ENCODE data around the gene RTN4R. TPM values are rescaled to one million over a fixed set of nuclear protein-coding genes. Genes with fewer than 3 reads are reported as not detected.

Gene RTN4R
- total and polyA plus RNA-seq, 5 experiments from 2014 or later: 4.3 to 5.6 (median 5.0) TPM

DNA sequence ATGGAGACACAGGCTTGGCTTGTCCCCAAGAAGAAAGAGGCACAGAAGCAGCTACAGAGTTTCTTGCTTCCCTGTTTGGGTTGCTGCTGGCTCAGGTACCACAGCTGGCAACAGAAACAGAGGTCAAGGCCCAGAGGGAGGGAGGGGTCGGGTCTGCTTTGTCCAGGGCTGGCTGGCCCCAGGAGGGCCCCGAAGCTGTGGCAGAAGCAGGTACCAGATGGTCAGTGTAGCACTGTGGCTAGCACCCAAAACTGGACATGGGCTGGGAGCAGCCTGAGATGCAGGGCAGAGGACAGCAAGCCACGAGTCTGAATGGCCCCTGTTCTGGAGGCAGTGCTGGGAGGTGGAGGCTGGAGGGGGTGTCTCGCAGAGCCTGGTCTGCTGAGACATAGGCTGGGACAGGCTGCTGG is 65.0 kb downstream of the RTN4R start:
- POLR2A ChIA-PET: no interaction called here
- H3K9me3 Mint-ChIP-seq: no peaks in the 10 kb centered on the region
- no peak for ATAC-seq
- H3K4me1 Mint-ChIP-seq: peaks cover 22 to 25% (median 24%) of the 10 kb centered on the region in 4 donors
- no peaks in the 10 kb centered on the region for H3K36me3 Mint-ChIP-seq
- H3K27me3 Mint-ChIP-seq: no peaks in the 10 kb centered on the region
- H3K27ac Mint-ChIP-seq: peak overlapping the region in 3 of 10 donors; percentile 70 to 84 (median 70)
- DNase-seq: no peak
- H3K4me3 Mint-ChIP-seq: peak overlapping the region in 1 of 10 donors; percentile 54

DNA sequence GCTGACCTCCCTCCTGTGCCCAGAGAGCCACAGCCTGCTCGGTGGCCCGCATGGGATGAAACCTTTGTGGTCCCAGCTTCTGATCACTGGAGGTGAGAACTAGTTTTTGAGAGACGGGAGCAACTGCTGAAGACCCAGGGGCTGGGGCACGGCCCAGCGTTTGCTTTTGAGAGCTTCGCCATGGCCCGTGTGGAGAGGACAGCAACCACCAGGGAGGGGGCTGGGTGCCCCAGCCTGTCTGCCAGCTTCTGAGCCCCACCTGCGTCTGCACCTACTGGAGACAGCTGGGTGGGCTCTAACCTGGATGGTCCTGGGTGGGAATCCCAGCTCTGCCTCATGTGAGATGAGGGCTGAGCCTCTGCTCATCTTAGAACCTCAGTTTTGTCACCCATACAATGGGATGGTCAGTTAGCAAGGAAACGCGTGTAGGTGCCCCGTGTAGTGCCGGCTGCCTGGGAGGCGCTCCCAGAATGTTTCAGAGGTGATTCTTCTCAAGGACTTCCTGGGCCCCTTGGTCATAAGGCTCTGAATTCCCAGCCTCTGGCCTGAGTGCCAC is 66.2 kb downstream of the RTN4R start:
- Mint-ChIP-seq H3K36me3 (no peaks in the 10 kb centered on the region), H3K4me3 (no peak overlapping the region), H3K9me3 (no peaks in the 10 kb centered on the region), H3K27ac (peak overlapping the region in 3 of 10 donors; percentile 51 to 65 (median 53)), H3K4me1 (peaks cover 11 to 19% (median 13%) of the 10 kb centered on the region in 4 donors), H3K27me3 (no peaks in the 10 kb centered on the region)
- no peak for DNase-seq
- POLR2A ChIA-PET: no interaction called here
- no peak for ATAC-seq

DNA sequence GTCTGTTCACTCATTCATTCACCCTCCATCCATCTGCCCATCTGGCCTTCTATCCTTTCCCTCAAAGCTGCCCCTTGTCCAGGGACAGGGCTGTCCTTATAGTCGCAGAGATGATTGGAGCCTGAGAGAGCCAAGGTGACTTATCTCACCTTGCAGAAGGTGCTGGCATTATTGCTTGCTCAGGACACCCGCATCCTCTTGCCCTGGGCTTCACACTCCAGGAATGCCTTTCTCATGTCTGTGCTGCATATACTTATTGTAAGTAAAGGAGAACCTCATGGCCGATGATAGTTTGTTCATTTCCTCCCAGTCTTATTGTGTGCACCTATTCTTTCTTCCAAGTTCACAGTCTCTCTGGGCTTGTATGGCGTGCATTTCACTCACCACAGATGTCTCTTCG is 68.2 kb downstream of the RTN4R start:
- peaks cover 0 to 10% (median 0%) of the 10 kb centered on the region in 4 donors for H3K4me1 Mint-ChIP-seq
- ATAC-seq (no peak), DNase-seq (no peak)
- no peaks in the 10 kb centered on the region for H3K9me3 Mint-ChIP-seq
- no peak overlapping the region for H3K4me3 Mint-ChIP-seq
- POLR2A ChIA-PET: no interaction called here
- H3K27me3 Mint-ChIP-seq: no peaks in the 10 kb centered on the region
- H3K27ac Mint-ChIP-seq: no peak overlapping the region
- no peaks in the 10 kb centered on the region for H3K36me3 Mint-ChIP-seq

DNA sequence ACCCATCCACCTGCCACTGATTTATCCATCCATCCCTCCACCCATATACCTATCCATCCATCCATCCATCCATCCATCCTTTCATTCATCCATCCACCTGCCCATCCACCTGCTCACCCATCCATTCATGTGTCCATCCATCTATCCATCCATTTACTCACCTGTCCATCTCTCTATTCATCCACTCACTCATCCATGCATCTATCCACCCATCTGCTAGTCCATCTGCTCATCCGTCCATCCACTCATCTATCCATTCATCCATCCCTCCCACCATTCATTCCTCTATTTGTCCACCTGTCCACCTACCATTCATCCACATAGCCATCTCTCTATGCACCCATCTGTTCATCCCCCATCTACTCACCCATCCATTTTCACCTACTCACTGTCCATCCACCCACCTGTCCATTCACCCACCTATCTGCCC is 68.7 kb downstream of the RTN4R start:
- ATAC-seq (no peak), DNase-seq (no peak)
- no peak overlapping the region for H3K4me3 Mint-ChIP-seq
- H3K27me3 Mint-ChIP-seq: no peaks in the 10 kb centered on the region
- H3K36me3 Mint-ChIP-seq: no peaks in the 10 kb centered on the region
- H3K27ac Mint-ChIP-seq: no peak overlapping the region
- POLR2A ChIA-PET: no interaction called here
- H3K4me1 Mint-ChIP-seq: peaks cover 0 to 10% (median 0%) of the 10 kb centered on the region in 4 donors
- H3K9me3 Mint-ChIP-seq: no peaks in the 10 kb centered on the region

DNA sequence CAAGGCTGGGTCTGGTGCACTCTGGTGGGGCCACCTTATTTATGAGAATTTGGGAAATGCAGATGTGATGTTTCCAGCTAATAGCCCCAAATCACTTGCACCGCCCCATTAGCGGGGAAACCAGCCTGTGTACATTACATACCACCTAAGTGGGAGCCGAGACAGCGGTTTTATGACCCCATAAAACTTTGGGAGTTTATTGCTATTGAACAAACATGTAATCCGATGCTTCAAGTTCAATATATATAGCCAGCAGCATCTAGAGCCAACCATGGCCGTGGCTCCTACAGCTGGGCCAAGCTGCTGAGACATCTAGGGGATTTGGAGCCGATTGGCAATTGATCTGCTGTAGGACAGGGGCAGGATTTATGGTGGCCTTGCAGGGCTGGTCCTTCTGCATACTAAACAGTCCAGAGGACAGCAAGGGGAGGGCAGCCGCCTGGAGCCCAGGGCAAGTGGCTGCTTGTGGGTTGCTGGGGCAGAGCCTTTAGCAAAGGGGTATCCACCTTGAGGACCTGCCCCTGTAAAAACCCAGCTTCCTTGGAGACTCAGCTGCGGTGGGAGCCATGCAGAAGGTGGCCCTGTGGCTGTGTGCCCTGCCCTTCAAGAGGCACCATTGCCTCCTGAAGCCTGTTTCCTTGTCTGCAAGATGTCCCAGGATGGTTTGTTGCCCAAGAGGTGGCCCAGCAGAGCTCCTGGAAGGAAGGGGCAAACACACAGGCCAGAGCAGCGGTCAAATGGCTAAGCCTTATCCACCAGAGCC is 69.4 kb downstream of the RTN4R start:
- DNase-seq: no peak
- Mint-ChIP-seq H3K27me3 (no peaks in the 10 kb centered on the region), H3K9me3 (no peaks in the 10 kb centered on the region), H3K36me3 (no peaks in the 10 kb centered on the region), H3K4me1 (peaks cover 0 to 10% (median 0%) of the 10 kb centered on the region in 4 donors), H3K27ac (peak overlapping the region in 1 of 10 donors; percentile 17), H3K4me3 (no peak overlapping the region)
- ATAC-seq: no peak
- POLR2A ChIA-PET: no interaction called here

DNA sequence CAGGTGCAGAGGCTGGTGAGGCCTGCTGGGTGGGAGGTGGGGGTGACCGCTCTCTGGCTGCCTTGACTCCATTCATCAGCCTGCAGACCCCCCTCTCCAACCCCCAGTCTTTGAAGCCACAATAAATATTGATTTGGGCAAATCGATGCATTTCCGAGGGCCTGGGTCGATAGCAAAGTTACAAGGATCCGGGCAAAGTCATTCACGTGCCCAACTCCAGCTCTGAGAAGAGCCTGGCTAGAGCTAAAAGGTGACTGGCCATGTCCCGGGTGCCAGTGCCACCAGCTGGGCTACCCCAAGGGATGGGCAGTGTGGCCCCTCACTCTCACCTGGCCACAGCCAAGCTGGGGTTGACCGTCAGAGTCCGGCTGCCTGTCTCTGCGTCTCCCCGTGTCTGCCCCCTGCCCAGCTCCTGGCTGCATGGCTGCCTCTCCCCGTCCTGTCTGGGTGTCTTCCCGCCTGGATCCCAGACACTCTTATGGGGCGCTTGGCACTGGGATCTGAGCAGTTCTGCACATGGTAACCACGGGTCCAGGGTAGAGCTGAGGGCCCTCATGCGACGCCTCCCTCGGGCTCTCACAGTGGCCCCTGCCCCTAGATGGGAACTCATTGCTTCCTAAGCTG is 70.6 kb downstream of the RTN4R start:
- Mint-ChIP-seq H3K27me3 (no peaks in the 10 kb centered on the region), H3K9me3 (no peaks in the 10 kb centered on the region), H3K36me3 (no peaks in the 10 kb centered on the region), H3K4me3 (no peak overlapping the region), H3K27ac (peak overlapping the region in 2 of 10 donors; percentile 48 to 68), H3K4me1 (peaks cover 0 to 7% (median 0%) of the 10 kb centered on the region in 4 donors)
- DNase-seq (no peak), ATAC-seq (no peak)
- POLR2A ChIA-PET: no interaction called here

DNA sequence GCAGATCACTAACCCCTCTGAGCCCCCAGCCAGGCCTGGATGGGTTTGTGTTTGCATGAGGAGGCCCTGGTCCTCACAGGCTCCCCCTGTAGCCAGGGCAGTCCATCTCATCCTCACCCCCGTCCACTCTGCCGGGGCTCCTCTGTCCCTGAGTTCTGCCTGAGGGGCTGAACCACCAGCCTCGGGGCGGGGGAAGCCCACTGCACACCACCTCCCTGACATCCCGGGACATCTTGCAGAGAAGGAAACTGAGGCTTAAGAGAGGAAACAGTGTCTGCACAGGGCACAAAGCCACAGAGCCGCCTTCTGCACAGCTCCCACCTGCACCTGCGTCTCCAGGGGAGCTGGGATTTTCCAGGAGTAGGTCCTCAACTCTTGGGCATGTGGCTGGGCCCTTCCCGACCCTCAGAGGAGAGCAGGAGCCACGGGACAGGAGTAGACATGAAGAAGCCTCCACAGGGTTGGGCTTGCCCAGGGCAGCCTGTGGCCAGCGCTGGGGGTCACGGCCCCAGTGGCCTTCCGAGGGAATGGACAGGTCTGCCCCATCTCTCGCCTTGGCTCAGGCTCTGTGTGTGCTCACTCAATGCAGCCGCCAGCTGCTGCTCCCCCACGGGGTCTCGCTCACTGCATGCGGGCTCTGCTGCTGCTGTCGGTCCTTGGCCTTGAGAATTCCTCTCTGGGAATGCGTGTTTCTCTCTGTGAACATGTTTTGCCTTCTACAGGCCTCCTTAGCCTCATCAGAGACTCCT is 71.8 kb downstream of the RTN4R start:
- Mint-ChIP-seq H3K27me3 (no peaks in the 10 kb centered on the region), H3K4me3 (no peak overlapping the region), H3K36me3 (no peaks in the 10 kb centered on the region), H3K9me3 (no peaks in the 10 kb centered on the region), H3K4me1 (peaks cover 0 to 5% (median 0%) of the 10 kb centered on the region in 4 donors), H3K27ac (no peak overlapping the region)
- POLR2A ChIA-PET: interaction anchor here (0.5 kb wide), 1 partner anchor 266 kb away, joined by 3 read pairs; no protein-coding TSS in a partner anchor
- no peak for DNase-seq
- ATAC-seq: no peak

DNA sequence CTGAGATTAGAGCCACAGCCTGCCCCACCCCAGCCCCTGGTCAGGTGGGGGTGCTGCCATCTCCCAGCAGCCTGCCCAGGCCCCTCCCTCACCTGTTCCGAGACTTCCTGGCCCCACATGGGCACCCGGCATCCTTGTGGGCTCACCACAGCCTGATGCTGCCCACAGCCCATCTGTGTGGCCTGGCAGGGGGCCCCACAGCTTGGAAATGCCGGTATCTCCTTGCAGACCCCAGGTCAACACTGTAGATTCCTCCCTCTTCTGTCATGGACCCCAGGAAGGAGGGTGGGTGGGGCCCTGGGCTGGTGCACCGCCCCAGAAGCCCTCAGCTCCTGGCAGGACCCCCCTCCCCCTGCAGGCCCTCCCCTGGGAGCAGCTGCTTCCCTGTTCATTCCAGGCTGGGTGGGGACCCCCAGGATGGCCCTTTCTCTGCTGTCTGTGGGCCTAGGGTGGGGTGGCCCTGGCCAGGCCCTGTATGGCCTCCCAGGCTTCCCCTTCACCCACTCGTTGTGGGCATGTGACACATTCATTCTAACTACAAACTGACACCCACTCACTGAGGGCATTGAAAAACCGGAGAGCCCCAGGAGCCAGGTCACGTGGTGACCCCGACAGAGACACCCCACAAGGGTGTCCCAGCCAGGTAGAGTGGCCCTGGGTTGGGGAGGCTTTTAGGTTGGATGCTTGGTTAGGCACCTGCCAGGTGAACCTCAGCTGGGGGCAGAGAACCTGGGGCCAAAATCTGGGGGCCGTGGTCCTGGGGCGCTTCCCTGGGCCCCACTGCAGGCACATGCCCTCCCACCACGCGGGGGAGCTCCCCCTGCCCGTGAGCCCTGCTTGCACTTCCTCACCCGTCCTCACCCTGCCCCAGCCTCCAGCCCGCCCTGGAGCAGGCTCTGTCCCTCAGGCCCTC is 73.2 kb downstream of the RTN4R start:
- H3K4me1 Mint-ChIP-seq: peaks cover 0 to 5% (median 1%) of the 10 kb centered on the region in 4 donors
- no peak overlapping the region for H3K4me3 Mint-ChIP-seq
- no peaks in the 10 kb centered on the region for H3K36me3 Mint-ChIP-seq
- DNase-seq: no peak
- H3K27ac Mint-ChIP-seq: no peak overlapping the region
- no peaks in the 10 kb centered on the region for H3K9me3 Mint-ChIP-seq
- H3K27me3 Mint-ChIP-seq: no peaks in the 10 kb centered on the region
- peak in 1 of 2 donors; percentile 60 for ATAC-seq
- POLR2A ChIA-PET: no interaction called here

DNA sequence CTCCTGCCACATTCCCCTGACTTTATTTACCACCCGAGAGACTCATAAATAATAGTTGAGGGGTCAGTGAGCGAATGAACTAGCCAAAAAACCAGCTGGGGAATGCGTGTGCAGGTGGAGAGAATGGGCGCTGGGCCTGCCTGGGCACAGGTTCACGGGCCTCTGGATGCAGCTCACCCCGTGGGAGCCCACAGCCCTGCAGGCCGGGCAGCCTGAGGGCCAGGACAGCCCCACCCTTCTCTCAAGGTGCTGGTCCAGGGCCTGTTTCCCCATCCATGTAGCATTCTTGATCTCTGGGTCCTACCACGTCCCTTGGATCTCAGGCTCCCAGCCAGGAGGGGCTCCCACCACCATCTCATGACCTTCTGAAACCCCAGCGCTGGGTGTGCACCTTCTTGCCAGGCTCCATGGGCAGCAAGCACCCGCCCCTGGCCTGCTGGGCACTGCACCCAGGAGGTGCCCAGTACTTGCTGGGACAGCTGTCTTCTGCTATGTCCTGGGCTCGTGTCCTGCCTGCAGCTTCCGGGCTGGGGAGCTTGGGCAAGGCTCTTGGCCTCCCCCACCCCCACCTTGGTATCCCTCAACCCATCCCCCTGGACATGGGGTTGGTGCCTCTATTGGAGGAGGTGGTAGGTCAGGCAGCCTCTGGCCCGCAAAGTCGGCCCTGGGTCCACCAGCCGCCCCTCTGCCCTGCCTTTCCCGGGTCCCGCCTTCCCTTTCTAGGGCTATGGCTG is 74.2 kb downstream of the RTN4R start:
- POLR2A ChIA-PET: no interaction called here
- H3K4me3 Mint-ChIP-seq: no peak overlapping the region
- H3K27ac Mint-ChIP-seq: no peak overlapping the region
- ATAC-seq: no peak
- no peaks in the 10 kb centered on the region for H3K27me3 Mint-ChIP-seq
- H3K4me1 Mint-ChIP-seq: peaks cover 0 to 6% (median 2%) of the 10 kb centered on the region in 4 donors
- no peaks in the 10 kb centered on the region for H3K36me3 Mint-ChIP-seq
- no peak for DNase-seq
- H3K9me3 Mint-ChIP-seq: no peaks in the 10 kb centered on the region

DNA sequence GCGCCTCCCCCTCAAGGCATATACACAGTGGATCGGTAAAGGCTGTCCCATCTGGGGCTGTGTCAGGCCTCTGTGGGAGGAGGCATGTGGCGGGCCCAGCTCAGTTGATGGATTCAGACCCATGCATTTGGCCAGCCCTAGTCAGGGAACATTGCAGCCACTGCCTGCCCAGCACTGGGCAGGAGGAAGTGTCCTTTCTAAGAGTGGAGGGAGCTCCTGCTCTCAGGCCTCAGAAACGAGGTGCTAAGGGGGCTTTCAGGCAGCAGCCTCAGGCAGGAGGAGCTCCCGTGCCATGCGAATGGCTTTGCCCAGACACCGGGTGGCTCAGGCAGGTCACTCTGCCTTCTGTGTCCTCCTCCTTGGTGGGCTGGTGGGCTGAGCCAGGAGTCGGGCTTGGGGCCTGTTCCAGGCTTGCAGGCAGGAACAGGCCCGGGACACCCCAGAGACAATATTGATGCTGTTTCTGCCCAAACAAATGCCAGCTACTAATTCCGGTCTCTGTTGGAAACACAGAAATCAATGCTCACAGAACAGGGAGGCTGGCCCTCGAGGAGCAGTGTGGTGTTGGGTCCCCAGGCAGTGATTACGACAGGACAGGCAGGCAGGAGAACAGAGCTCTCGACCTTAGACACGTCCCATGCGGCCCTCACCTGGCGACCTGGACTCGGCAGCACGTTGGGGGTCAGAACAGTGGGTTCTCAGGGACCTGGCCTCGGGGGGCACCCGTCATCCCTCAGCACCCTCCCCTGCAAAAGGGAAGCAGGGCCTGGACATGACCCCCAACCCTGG is 75.0 kb downstream of the RTN4R start:
- no peak overlapping the region for H3K4me3 Mint-ChIP-seq
- DNase-seq: no peak
- H3K27me3 Mint-ChIP-seq: no peaks in the 10 kb centered on the region
- no peaks in the 10 kb centered on the region for H3K36me3 Mint-ChIP-seq
- POLR2A ChIA-PET: no interaction called here
- H3K9me3 Mint-ChIP-seq: no peaks in the 10 kb centered on the region
- H3K4me1 Mint-ChIP-seq: peaks cover 0 to 6% (median 2%) of the 10 kb centered on the region in 4 donors
- no peak for ATAC-seq
- no peak overlapping the region for H3K27ac Mint-ChIP-seq

DNA sequence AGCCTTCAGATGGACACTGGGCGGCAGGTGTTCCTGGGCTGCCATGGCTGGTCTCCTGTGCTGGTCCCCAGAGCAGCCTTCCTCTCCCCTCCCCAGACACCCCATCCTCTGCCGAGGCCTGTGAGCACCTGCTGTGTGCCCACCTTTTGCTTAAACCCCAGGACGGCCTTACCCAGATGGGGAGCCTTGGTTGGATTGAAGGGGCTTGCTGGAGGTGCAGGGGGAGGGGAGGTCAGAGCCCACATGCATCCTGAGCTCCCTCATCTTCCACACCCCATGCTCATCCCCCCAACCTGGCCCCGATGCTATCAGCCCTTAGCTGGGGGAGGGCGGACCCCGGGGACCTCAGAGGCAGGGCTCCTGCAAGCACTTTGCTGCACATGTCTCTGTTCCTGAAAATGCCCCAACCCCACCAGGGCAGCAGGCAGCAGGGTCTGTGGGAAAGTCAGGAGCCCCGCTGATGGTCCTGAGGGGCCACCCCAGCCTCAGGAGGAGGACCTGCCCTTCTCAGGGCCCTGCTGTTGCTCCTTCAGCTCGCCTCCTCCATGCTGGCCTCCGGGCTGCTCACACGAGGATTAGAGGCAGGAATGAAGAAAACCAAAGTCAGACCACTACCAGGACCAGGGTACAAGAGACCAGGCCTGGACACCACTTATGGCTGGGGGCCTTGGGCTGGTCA is 75.7 kb downstream of the RTN4R start:
- POLR2A ChIA-PET: no interaction called here
- no peak for DNase-seq
- Mint-ChIP-seq H3K4me1 (peaks cover 0 to 6% (median 0%) of the 10 kb centered on the region in 4 donors), H3K27me3 (no peaks in the 10 kb centered on the region), H3K4me3 (no peak overlapping the region), H3K9me3 (no peaks in the 10 kb centered on the region), H3K27ac (no peak overlapping the region), H3K36me3 (no peaks in the 10 kb centered on the region)
- ATAC-seq: no peak
